OCI-LY3 (cell line): ENCODE data around the gene RUNX2.

Source experiments
- H2AFZ ChIP-seq: fragments of 200-600, 300-600 bp; shearing (Covaris generic); 2 replicates; pipeline ENCODE4 v1.6.0; 2014; ENCODE audit warnings: antibody characterized with exemption, low read depth, low read length
- H3K27ac ChIP-seq: fragments of 200-600, 300-600 bp; sonication (generic); 2 replicates; pipeline ENCODE4 v1.5.1; 2014; ENCODE audit warnings: mild to moderate bottlenecking, low read length, moderate library complexity, mixed read lengths
- H3K27me3 ChIP-seq: fragments of 200-600, 300-600 bp; sonication (generic); 2 replicates; pipeline ENCODE4 v1.6.1; 2014; ENCODE audit warnings: low read depth, low read length, mixed read lengths
- H3K36me3 ChIP-seq: fragments of 200-600, 300-600 bp; sonication (generic); replicated peaks from 2 replicates; pipeline ENCODE3; 2014; ENCODE audit warnings: low read depth, low read length, mixed read lengths
- H3K4me1 ChIP-seq: fragments of 300-600, 200-600 bp; sonication (generic); 2 replicates; pipeline ENCODE4 v1.6.1; 2014; ENCODE audit warnings: low read length, mixed read lengths
- H3K4me2 ChIP-seq: fragments of 200-600, 300-600 bp; sonication (generic); 2 replicates; pipeline ENCODE4 v1.6.1; 2014; ENCODE audit warnings: low read length, mixed read lengths
- H3K4me3 ChIP-seq: fragments of 300-600, 200-600 bp; sonication (generic); 2 replicates; pipeline ENCODE4 v1.5.1; 2014; ENCODE audit warnings: antibody characterized with exemption, mild to moderate bottlenecking, low read length, moderate library complexity
- H3K79me2 ChIP-seq: fragments of 300-600, 200-600 bp; shearing (Covaris generic); 2 replicates; pipeline ENCODE4 v1.6.1; 2014; ENCODE audit warnings: mild to moderate bottlenecking, low read length, mixed read lengths
- H3K9ac ChIP-seq: fragments of 300-600, 200-600 bp; shearing (Covaris generic); 2 replicates; pipeline ENCODE4 v1.6.0; 2014; ENCODE audit warnings: mild to moderate bottlenecking, low read length, moderate library complexity
- H3K9me3 ChIP-seq: fragments of 200-600, 300-600 bp; shearing (Covaris generic); 2 replicates; pipeline ENCODE4 v1.6.1; 2014; ENCODE audit warnings: low read length, mixed read lengths; ENCODE audit not compliant: insufficient read depth
- H4K20me1 ChIP-seq: fragments of 200-600, 300-600 bp; sonication (generic); 2 replicates; pipeline ENCODE4 v1.6.1; 2016; ENCODE audit warnings: low read length, mixed read lengths; ENCODE audit not compliant: insufficient read depth
- EZH2phosphoT487 ChIP-seq: fragments of 200-600 bp; shearing (Covaris generic); IDR thresholded peaks from 2 replicates; pipeline ENCODE4 v1.6.1; 2018; ENCODE audit warnings: antibody characterized with exemption, mixed run types, low read depth
- TF ChIP-seq, protein P1 (sequence below): fragments of 200-600, 300-600 bp; sonication (generic); IDR thresholded peaks from 2 replicates; pipeline ENCODE4 v1.5.1; 2014; ENCODE audit warnings: antibody characterized with exemption, low read length, low read depth

Gene RUNX2

DNA sequence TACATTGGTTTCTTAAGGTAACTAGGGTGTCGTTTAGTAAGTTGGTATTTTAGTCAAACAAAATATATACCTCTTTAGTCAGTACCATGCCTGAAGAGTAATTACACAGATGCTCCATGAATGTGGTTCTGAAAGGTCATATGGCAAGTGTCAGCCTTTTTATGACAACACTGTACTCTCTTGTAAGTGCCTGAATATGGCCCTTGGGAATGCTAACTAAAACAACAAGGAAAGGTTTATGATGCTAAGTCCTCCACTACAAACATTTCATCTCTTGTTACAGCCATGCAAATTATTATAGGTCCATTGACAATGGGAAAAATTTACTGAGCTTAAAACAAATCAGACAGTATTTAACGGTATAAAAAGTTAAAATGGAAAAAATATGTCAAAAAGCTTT is 88.6 kb downstream of the RUNX2 start:
- Histone ChIP-seq H4K20me1 (no peaks in the 10 kb centered on the region; the same call in 1 of the 2 replicates), H3K36me3 (no peaks in the 10 kb centered on the region), H3K4me1 (peaks cover 36% of the 10 kb centered on the region), H3K79me2 (no peaks in the 10 kb centered on the region), H3K27ac (no peak overlapping the region), H3K4me2 (peak overlapping the region; percentile 53; the same call in 1 of the 2 replicates), H3K9ac (no peak overlapping the region), H3K9me3 (no peaks in the 10 kb centered on the region), H3K4me3 (no peak overlapping the region), H2AFZ (no peak overlapping the region), H3K27me3 (peaks cover 69% of the 10 kb centered on the region)
- TF ChIP-seq EZH2phosphoT487 = no peak
- TF ChIP-seq, protein P1, sequence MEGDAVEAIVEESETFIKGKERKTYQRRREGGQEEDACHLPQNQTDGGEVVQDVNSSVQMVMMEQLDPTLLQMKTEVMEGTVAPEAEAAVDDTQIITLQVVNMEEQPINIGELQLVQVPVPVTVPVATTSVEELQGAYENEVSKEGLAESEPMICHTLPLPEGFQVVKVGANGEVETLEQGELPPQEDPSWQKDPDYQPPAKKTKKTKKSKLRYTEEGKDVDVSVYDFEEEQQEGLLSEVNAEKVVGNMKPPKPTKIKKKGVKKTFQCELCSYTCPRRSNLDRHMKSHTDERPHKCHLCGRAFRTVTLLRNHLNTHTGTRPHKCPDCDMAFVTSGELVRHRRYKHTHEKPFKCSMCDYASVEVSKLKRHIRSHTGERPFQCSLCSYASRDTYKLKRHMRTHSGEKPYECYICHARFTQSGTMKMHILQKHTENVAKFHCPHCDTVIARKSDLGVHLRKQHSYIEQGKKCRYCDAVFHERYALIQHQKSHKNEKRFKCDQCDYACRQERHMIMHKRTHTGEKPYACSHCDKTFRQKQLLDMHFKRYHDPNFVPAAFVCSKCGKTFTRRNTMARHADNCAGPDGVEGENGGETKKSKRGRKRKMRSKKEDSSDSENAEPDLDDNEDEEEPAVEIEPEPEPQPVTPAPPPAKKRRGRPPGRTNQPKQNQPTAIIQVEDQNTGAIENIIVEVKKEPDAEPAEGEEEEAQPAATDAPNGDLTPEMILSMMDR = no peak

DNA sequence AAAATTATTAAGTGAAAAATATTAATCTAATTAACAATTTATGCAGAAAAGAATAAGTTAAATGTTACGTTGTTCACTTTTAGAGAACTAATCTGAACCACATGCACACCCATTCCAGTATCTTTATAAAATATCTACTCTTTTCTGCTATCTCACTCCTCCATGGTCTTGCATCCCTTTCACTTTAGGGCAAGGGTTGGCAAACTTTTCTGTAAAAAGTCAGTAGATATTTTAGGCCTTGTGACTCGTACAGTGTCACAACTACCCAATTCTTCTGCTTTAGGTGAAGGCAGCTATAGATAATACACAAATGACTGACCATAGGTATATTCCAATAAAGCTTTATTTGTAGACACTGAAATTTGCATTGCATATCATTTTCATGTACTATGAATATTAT is 89.3 kb downstream of the RUNX2 start:
- Histone ChIP-seq H3K27ac (no peak overlapping the region), H3K79me2 (no peaks in the 10 kb centered on the region)

DNA sequence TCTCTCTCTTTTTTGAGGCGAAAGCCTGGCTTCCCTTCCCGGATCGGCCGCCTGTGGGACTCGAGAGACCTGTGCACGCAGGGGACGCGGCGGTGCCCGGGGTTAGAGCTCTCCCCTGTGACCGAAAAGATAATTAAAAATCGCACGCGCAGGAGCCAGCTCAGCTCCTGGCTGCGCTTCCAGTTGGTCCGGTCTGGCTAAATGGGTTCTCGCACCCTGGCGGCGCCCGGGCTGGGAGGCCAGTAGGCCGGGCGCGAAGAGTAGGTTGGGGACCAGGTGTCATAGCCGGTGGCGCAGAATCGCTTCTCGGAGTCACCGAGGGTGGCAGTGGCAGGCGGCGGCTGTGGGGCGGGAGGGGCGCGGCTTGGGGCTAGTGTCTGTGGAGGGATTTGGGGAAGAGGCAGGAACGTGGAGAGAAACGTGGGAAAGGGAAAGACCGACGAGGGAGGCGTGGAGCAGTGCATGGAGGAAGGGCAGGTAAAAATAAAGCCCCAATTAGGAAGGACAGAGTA is 91.5 kb downstream of the RUNX2 start:
- no peaks in the 10 kb centered on the region; the same call in 1 of the 2 replicates for H4K20me1 ChIP-seq
- peak overlapping the region; percentile 94 for H3K4me2 ChIP-seq
- 0 out of 2 replicates have a peak overlapping the region, but pooled peaks have one; percentile 36 for H2AFZ ChIP-seq
- no peak overlapping the region for H3K27ac ChIP-seq
- H3K36me3 ChIP-seq = no peaks in the 10 kb centered on the region
- H3K4me3 ChIP-seq = peak overlapping the region; percentile 75
- peaks cover 40% of the 10 kb centered on the region for H3K4me1 ChIP-seq
- H3K9ac ChIP-seq = no peak overlapping the region
- peaks cover 82% of the 10 kb centered on the region for H3K27me3 ChIP-seq
- TF ChIP-seq EZH2phosphoT487 = no peak
- TF ChIP-seq, protein P1 = peak; percentile 66
- no peaks in the 10 kb centered on the region for H3K9me3 ChIP-seq
- H3K79me2 ChIP-seq = no peaks in the 10 kb centered on the region

More for the DNA sequence above, 89.3 kb downstream of the RUNX2 start:
- peaks cover 36% of the 10 kb centered on the region for H3K4me1 ChIP-seq
- no peaks in the 10 kb centered on the region; the same call in 1 of the 2 replicates for H4K20me1 ChIP-seq
- TF ChIP-seq, protein P1 = no peak
- TF ChIP-seq EZH2phosphoT487 = no peak
- H2AFZ ChIP-seq = no peak overlapping the region
- peaks cover 69% of the 10 kb centered on the region for H3K27me3 ChIP-seq
- H3K4me3 ChIP-seq = no peak overlapping the region
- H3K4me2 ChIP-seq = no peak overlapping the region
- H3K9me3 ChIP-seq = no peaks in the 10 kb centered on the region
- H3K9ac ChIP-seq = no peak overlapping the region
- no peaks in the 10 kb centered on the region for H3K36me3 ChIP-seq

DNA sequence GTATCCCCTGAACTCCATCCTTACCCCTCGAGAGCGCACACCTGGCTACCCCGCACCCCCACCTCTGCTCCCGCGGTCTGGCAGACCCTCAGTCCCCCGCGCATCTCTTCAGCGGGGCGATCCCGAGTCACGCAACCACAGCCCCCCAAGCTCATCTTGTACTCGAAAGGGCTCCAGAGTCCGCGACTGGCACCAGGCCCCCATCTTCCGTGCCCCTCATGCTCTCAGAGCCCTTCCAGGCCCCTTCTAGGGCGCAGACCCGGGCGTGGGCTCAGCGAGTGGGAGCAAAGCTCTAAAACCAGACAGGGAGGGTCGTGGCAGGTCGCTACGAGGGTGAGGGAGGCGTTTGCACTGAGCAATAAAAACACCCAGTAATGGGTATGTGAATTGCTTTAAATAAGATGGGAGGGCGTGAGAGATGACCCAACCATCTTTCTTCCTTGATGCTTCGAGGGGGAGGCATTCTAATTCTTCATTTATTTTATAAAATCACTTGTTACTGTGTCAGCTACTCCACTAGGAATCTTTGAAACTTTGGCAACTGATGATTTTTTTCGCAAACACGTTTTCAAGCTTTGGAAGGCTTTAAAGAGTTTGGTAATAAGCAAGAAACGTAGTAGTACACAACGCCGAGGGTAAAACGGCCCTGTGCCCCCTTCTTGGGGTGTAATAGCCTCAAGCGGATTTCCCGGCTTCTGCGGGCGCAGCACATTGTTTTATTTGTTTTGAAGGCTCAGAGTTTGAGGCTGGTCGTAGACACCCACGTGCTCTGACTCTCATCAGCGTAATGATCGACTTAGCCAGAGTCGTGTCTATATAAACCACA is 92.2 kb downstream of the RUNX2 start:
- Histone ChIP-seq H3K4me2 (peak overlapping the region; percentile 94), H3K9ac (no peak overlapping the region), H3K9me3 (no peaks in the 10 kb centered on the region), H3K27ac (no peak overlapping the region), H3K4me3 (peak overlapping the region; percentile 75), H4K20me1 (no peaks in the 10 kb centered on the region; the same call in 1 of the 2 replicates), H3K27me3 (peaks cover 82% of the 10 kb centered on the region), H3K36me3 (no peaks in the 10 kb centered on the region), H3K4me1 (peaks cover 36% of the 10 kb centered on the region), H2AFZ (no peak overlapping the region), H3K79me2 (no peaks in the 10 kb centered on the region)
- TF ChIP-seq EZH2phosphoT487 = no peak
- TF ChIP-seq, protein P1 = no peak
